NOMO-1 treated with dmso at 0.1 percent for 144 hours (cell line): ENCODE results near the gene JADE2.
"Not testable (repeated sequence)": the region's sequence is repeated elsewhere in the genome, so short reads cannot be mapped to it uniquely, and the experiment has no call there.

Experiments used
- DNase-seq: peaks from one replicate; lab custom pipeline; 2025; ENCODE audit not compliant: unreplicated experiment; lab: John Stamatoyannopoulos, UW

Gene JADE2

GRCh38 chr5:134507452-134507851, 18.0 kb upstream of the JADE2 start:
- no peak for DNase-seq

- DNase-seq = no peak
Observed at GRCh38 chr5:134508521-134509195, 16.8 kb upstream of the JADE2 start.

GRCh38 chr5:134509308-134510040, 16.0 kb upstream of the JADE2 start:
- DNase-seq = no peak

- DNase-seq = no peak
Observed at GRCh38 chr5:134510970-134511795, 14.3 kb upstream of the JADE2 start.

- DNase-seq = no peak
Observed at GRCh38 chr5:134511796-134512660, 13.4 kb upstream of the JADE2 start.

GRCh38 chr5:134512661-134512999, 12.8 kb upstream of the JADE2 start:
- no peak for DNase-seq

- DNase-seq = no peak
Observed at GRCh38 chr5:134515801-134516200, 9.7 kb upstream of the JADE2 start.

GRCh38 chr5:134516984-134517383, 8.5 kb upstream of the JADE2 start:
- DNase-seq = not testable (repeated sequence)

GRCh38 chr5:134517553-134517952, 7.9 kb upstream of the JADE2 start:
- DNase-seq = no peak

- no peak for DNase-seq
Observed at GRCh38 chr5:134519989-134520388, 5.5 kb upstream of the JADE2 start.

- DNase-seq = no peak
Observed at GRCh38 chr5:134521841-134522240, 3.6 kb upstream of the JADE2 start.

GRCh38 chr5:134523543-134524271, 1.8 kb upstream of the JADE2 start:
- DNase-seq = no peak

- DNase-seq = peak; percentile 78
Observed at GRCh38 chr5:134524272-134524825, 1.1 kb upstream of the JADE2 start.

- DNase-seq = peak; percentile 66
Observed at GRCh38 chr5:134525683-134526482, 413 bp downstream of the JADE2 start.

- DNase-seq = peak; percentile 33
Observed at GRCh38 chr5:134526483-134527155, 1.1 kb downstream of the JADE2 start.

GRCh38 chr5:134527156-134527960, 1.9 kb downstream of the JADE2 start:
- peak; percentile 62 for DNase-seq

GRCh38 chr5:134527961-134528424, 2.5 kb downstream of the JADE2 start:
- DNase-seq = no peak

- no peak for DNase-seq
Observed at GRCh38 chr5:134528556-134528955, 3.1 kb downstream of the JADE2 start.
